Measurements from ENCODE around the gene FBLL1. TPM values are rescaled to one million over a fixed set of nuclear protein-coding genes. Genes with fewer than 3 reads are reported as not detected.
A peak's percentile ranks its signal among the peaks of the same experiment; 100 is the strongest.

FBLL1 gene
- total and polyA plus RNA-seq, 3 experiments from 2014 or later: not detected

- H3K9me3 Mint-ChIP-seq: no peaks in the 10 kb centered on the region
- peak within 1 kb of the TSS; percentile 63 for H3K27ac ChIP-seq (ENCODE audit: low read depth, low read length)
- no peaks in the 10 kb centered on the region for H3K27me3 ChIP-seq (ENCODE audit: insufficient read depth, low read length, poor library complexity, severe bottlenecking)
- no peaks in the 10 kb centered on the region for H3K9me3 ChIP-seq (ENCODE audit: low read length)
- H3K27ac Mint-ChIP-seq: peak within 1 kb of the TSS; percentile 84 to 99 (median 98)
- peak within 1 kb of the TSS; percentile 82 for H3K4me3 ChIP-seq (ENCODE audit: low read length)
- POLR2A ChIA-PET: interaction anchor here (0.6 kb wide), 1 partner anchor 1005 kb away, joined by 9 read pairs; the partner anchor contains the start of gene SPDL1
- no peak for DNase-seq
- H3K36me3 ChIP-seq (ENCODE audit: insufficient read depth, low read length): no peaks in the 10 kb centered on the region
- H3K36me3 Mint-ChIP-seq: peaks cover 0 to 15% (median 0%) of the 10 kb centered on the region in 3 donors
- peaks cover 2% of the 10 kb centered on the region in 2 donors for H3K27me3 Mint-ChIP-seq
- peaks cover 14% of the 10 kb centered on the region for H3K4me1 ChIP-seq (ENCODE audit: insufficient read depth, low read length)
- peak within 1 kb of the TSS; percentile 86 to 96 (median 94) for H3K4me3 Mint-ChIP-seq
- H3K4me1 Mint-ChIP-seq: peaks cover 39 to 47% (median 46%) of the 10 kb centered on the region in 3 donors
- CTCF ChIA-PET: no interaction called here
Observed at GRCh38 chr5:168578538-168579487, 49.7 kb downstream of the FBLL1 start, which contains the start of gene PANK3. PANK3 (minus strand) TSS chr5:168579368; CDS start chr5:168579283, 85 bp downstream.

- CTCF ChIA-PET: no interaction called here
- peak; percentile 94 to 97 (median 96) for DNase-seq
Observed at GRCh38 chr5:168579488-168580226, 50.6 kb downstream of the FBLL1 start.

DNA sequence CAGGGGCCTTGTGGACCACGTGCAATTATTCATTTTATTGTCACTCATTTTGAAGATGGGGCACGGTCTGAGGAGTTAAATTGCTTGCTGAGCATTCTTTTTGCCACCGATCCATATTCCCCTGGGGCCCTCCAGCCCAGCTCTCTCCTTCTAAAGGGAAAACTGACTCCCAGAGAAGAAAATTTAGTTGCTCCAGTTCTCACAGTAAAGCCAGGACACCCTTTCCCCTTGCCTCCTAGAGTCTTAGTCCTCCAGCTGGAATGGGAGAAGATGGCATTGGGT, 51.1 kb downstream of the FBLL1 start:
- POLR2A ChIA-PET: interaction anchor here (1.2 kb wide), 1 partner anchor 33 kb away, joined by 6 read pairs; no protein-coding TSS in a partner anchor
- no peak for DNase-seq

More at GRCh38 chr5:168579488-168580226, 50.6 kb downstream of the FBLL1 start:
- peak overlapping the region; percentile 63 for H3K27ac ChIP-seq (ENCODE audit: low read depth, low read length)
- POLR2A ChIA-PET: interaction anchor here (0.6 to 1.2 kb wide), 2 partner anchors 33 to 1004 kb away, joined by 6 to 9 read pairs; partner anchors contain the start of gene SPDL1
- Mint-ChIP-seq H3K27me3 (peaks cover 2 to 7% of the 10 kb centered on the region in 2 donors), H3K4me3 (peak overlapping the region; percentile 86 to 94 (median 92)), H3K27ac (peak overlapping the region; percentile 84 to 99 (median 97)), H3K9me3 (no peaks in the 10 kb centered on the region), H3K4me1 (peaks cover 39 to 47% (median 46%) of the 10 kb centered on the region in 3 donors), H3K36me3 (peaks cover 0 to 12% (median 0%) of the 10 kb centered on the region in 3 donors)
- no peaks in the 10 kb centered on the region for H3K27me3 ChIP-seq (ENCODE audit: insufficient read depth, low read length, poor library complexity, severe bottlenecking)
- H3K4me1 ChIP-seq (ENCODE audit: insufficient read depth, low read length): peaks cover 14% of the 10 kb centered on the region
- peak overlapping the region; percentile 56 for H3K4me3 ChIP-seq (ENCODE audit: low read length)
- H3K36me3 ChIP-seq (ENCODE audit: insufficient read depth, low read length): no peaks in the 10 kb centered on the region
- H3K9me3 ChIP-seq (ENCODE audit: low read length): no peaks in the 10 kb centered on the region

More for the DNA sequence above, 51.1 kb downstream of the FBLL1 start:
- H3K27me3 ChIP-seq (ENCODE audit: insufficient read depth, low read length, poor library complexity, severe bottlenecking): no peaks in the 10 kb centered on the region
- H3K27ac ChIP-seq (ENCODE audit: low read depth, low read length): peak overlapping the region; percentile 63
- Mint-ChIP-seq H3K9me3 (no peaks in the 10 kb centered on the region), H3K27ac (peak overlapping the region; percentile 84 to 99 (median 97)), H3K36me3 (peaks cover 0 to 11% (median 0%) of the 10 kb centered on the region in 3 donors), H3K4me1 (peaks cover 37 to 45% (median 44%) of the 10 kb centered on the region in 3 donors), H3K27me3 (peaks cover 4 to 12% of the 10 kb centered on the region in 2 donors), H3K4me3 (peak overlapping the region; percentile 86 to 94 (median 92))
- no peaks in the 10 kb centered on the region for H3K36me3 ChIP-seq (ENCODE audit: insufficient read depth, low read length)
- peak overlapping the region; percentile 56 for H3K4me3 ChIP-seq (ENCODE audit: low read length)
- H3K4me1 ChIP-seq (ENCODE audit: insufficient read depth, low read length): peaks cover 14% of the 10 kb centered on the region
- no peaks in the 10 kb centered on the region for H3K9me3 ChIP-seq (ENCODE audit: low read length)
- CTCF ChIA-PET: no interaction called here

Other genes with a start within 250 kb of the FBLL1 start
- 1 to 10 TPM in 1 of 2 experiments, under 1 TPM in 1; 0.77 to 1.8 TPM for gene WWC1, start 237.7 kb upstream of the FBLL1 start, total RNA-seq
- 0.52 TPM for gene WWC1, start 237.7 kb upstream of the FBLL1 start, polyA plus RNA-seq
- 100 to 1,000 TPM; 144 TPM for gene RARS1, start 42.8 kb upstream of the FBLL1 start, total RNA-seq
- gene RARS1, start 42.8 kb upstream of the FBLL1 start, polyA plus RNA-seq: 24.6 TPM
- gene PANK3, start 50.1 kb downstream of the FBLL1 start, total RNA-seq: 10 to 100 TPM; 53.8 to 61.3 TPM
- 4.8 TPM for gene PANK3, start 50.1 kb downstream of the FBLL1 start, polyA plus RNA-seq

Measured in CD8-positive, alpha-beta memory T cell (primary cell).